Calu3 (cell line): Measurements from ENCODE around the gene CDK14. TPM values are rescaled to one million over a fixed set of nuclear protein-coding genes. Genes with fewer than 3 reads are reported as not detected.

Source experiments
- BruUV-seq: library from RNA; stranded (reverse); fragments of 400-500 nt; replicated peaks from 2 replicates; lab custom pipeline; 2021; lab: Mats Ljungman, UMichigan
- CTCF ChIA-PET: fragments of 300-600 bp; sonication (Branson Sonifier 250); formaldehyde crosslinking; loops from one replicate; lab custom pipeline; 2022; ENCODE audit warnings: antibody characterized with exemption; lab: Charles Lee
- DNase-seq: peaks from one replicate; pipeline ENCODE4 v3.0.0; 2022
- H3K27ac Mint-ChIP-seq: one replicate; pipeline ENCODE4 v1.8.0; 2022; ENCODE audit warnings: mixed read lengths; ENCODE audit not compliant: unreplicated experiment
- H3K27me3 Mint-ChIP-seq: one replicate; pipeline ENCODE4 v1.8.0; 2022; ENCODE audit warnings: mixed read lengths; ENCODE audit not compliant: unreplicated experiment
- H3K36me3 Mint-ChIP-seq: one replicate; pipeline ENCODE4 v1.8.0; 2022; ENCODE audit warnings: mild to moderate bottlenecking, moderate library complexity, mixed read lengths; ENCODE audit not compliant: insufficient read depth, unreplicated experiment
- H3K4me1 Mint-ChIP-seq: one replicate; pipeline ENCODE4 v1.8.0; 2022; ENCODE audit warnings: mild to moderate bottlenecking, low read depth, mixed read lengths; ENCODE audit not compliant: unreplicated experiment
- H3K4me3 Mint-ChIP-seq: one replicate; pipeline ENCODE4 v1.8.0; 2022; ENCODE audit warnings: mild to moderate bottlenecking, low read depth, moderate library complexity, mixed read lengths; ENCODE audit not compliant: unreplicated experiment
- H3K9me3 Mint-ChIP-seq: one replicate; pipeline ENCODE4 v1.8.0; 2022; ENCODE audit warnings: low read depth, mixed read lengths; ENCODE audit not compliant: unreplicated experiment
- intact Hi-C: fragments of 100-400 bp; cut with micrococcal nuclease; formaldehyde crosslinking; loops from one replicate; pipeline ENCODE4 v1.10.0; 2022; ENCODE audit not compliant: unreplicated experiment
- total RNA-seq: library from RNA; stranded (reverse); gene quantifications from 2 replicates; pipeline ENCODE4 v1.2.3, GENCODE V29; 2022
- TF ChIP-seq, protein P1 (sequence below): fragments of 200-600 bp; IDR thresholded peaks from one replicate; pipeline ENCODE4 v1.8.0; 2022; ENCODE audit warnings: antibody characterized with exemption; ENCODE audit not compliant: unreplicated experiment

Gene CDK14
- total RNA-seq, 1 experiment from 2014 or later, result 29.4 TPM

- H3K36me3 Mint-ChIP-seq, result no peaks in the 10 kb centered on the region
- no peak for DNase-seq
- no peaks in the 10 kb centered on the region for H3K27me3 Mint-ChIP-seq
- no peaks in the 10 kb centered on the region for H3K4me1 Mint-ChIP-seq
- TF ChIP-seq, protein P1, sequence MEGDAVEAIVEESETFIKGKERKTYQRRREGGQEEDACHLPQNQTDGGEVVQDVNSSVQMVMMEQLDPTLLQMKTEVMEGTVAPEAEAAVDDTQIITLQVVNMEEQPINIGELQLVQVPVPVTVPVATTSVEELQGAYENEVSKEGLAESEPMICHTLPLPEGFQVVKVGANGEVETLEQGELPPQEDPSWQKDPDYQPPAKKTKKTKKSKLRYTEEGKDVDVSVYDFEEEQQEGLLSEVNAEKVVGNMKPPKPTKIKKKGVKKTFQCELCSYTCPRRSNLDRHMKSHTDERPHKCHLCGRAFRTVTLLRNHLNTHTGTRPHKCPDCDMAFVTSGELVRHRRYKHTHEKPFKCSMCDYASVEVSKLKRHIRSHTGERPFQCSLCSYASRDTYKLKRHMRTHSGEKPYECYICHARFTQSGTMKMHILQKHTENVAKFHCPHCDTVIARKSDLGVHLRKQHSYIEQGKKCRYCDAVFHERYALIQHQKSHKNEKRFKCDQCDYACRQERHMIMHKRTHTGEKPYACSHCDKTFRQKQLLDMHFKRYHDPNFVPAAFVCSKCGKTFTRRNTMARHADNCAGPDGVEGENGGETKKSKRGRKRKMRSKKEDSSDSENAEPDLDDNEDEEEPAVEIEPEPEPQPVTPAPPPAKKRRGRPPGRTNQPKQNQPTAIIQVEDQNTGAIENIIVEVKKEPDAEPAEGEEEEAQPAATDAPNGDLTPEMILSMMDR, result no peak
- H3K9me3 Mint-ChIP-seq, result no peaks in the 10 kb centered on the region
- H3K4me3 Mint-ChIP-seq, result no peak overlapping the region
- BruUV-seq, result no TSS peak
- no peak overlapping the region for H3K27ac Mint-ChIP-seq
- intact Hi-C loops, result no loop called here
- CTCF ChIA-PET, result no interaction called here
Measured at GRCh38 chr7:91194841-91195240, 598.7 kb downstream of the CDK14 start.

DNA sequence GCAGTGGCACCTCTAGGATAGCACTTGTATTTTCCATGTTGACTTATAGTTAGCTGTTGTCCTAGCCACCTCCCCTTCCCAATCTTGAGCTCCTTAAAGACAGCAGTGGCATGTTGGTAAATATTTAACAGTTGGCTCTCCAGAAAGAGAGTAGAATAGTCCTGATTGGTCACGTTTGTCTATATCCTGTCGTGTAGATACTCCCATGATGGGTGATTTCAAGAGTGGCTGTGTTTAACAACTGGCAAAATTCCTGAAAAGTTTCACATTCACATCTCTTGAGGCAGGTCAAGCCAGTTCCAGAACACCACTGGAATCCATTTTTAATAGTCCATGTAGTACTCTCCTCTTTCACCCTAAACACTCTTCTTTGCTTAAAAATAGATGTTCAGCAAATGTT is 599.9 kb downstream of the CDK14 start:
- DNase-seq, result no peak
- intact Hi-C loops, result no loop called here
- TF ChIP-seq, protein P1, result no peak
- Mint-ChIP-seq H3K36me3 (no peaks in the 10 kb centered on the region), H3K4me3 (no peak overlapping the region), H3K4me1 (no peaks in the 10 kb centered on the region), H3K9me3 (no peaks in the 10 kb centered on the region), H3K27ac (no peak overlapping the region), H3K27me3 (no peaks in the 10 kb centered on the region)
- BruUV-seq, result no TSS peak
- CTCF ChIA-PET, result no interaction called here

DNA sequence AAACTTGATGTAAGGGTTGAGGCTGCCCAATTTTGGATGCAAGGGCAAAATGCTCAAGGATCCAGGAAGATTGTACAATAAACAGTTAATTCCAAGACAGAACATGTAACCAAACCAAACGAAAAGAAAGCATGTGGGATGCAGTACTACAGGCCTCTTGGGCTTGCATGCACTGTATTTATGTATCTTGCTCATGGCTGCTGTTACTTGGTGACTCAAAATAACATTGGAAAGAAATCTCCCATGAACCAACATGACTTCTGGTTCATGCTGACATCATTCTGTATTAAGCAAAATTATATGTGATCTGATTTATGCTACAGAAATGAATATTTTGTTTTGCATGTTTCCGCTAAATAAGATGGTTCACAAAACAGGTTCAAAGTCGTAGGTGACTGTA is 602.2 kb downstream of the CDK14 start:
- Mint-ChIP-seq H3K36me3 (no peaks in the 10 kb centered on the region), H3K4me3 (no peak overlapping the region), H3K27ac (no peak overlapping the region), H3K4me1 (no peaks in the 10 kb centered on the region), H3K27me3 (no peaks in the 10 kb centered on the region), H3K9me3 (no peaks in the 10 kb centered on the region)
- CTCF ChIA-PET, result no interaction called here
- no TSS peak for BruUV-seq
- TF ChIP-seq, protein P1, result no peak
- intact Hi-C loops, result no loop called here
- DNase-seq, result no peak

DNA sequence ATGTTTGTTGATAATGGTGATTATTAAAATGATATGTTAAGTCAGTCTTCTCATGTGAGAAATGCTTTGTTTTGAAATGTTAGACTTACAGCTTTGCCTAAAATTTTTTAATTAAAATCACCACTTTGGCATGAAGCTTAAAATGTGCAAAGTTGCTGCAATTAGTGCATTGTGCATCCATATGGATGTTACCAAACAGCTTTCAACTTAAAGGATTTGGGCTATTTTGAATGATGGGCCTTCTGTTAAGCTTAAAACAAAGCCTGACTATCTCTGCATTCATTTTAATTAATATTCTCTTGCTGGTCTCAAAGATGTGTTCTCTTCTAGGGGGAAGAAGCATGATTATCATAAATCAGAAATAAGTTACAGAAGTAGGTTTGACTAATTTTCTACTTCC is 603.5 kb downstream of the CDK14 start:
- Mint-ChIP-seq H3K9me3 (no peaks in the 10 kb centered on the region), H3K27ac (no peak overlapping the region), H3K4me1 (no peaks in the 10 kb centered on the region), H3K27me3 (no peaks in the 10 kb centered on the region), H3K4me3 (no peak overlapping the region), H3K36me3 (no peaks in the 10 kb centered on the region)
- no TSS peak for BruUV-seq
- no peak for DNase-seq
- TF ChIP-seq, protein P1, result no peak
- CTCF ChIA-PET, result no interaction called here
- intact Hi-C loops, result no loop called here
